NK-92 treated with Interleukin-12 subunit alpha and Interleukin-12 subunit beta, amount 100 ng/mL, for 24 hours (cell line): ENCODE data around the gene DBP.
A peak's percentile ranks its signal among the peaks of the same experiment; 100 is the strongest.
"Not testable (repeated sequence)": the region's sequence is repeated elsewhere in the genome, so short reads cannot be mapped to it uniquely, and the experiment has no call there.

Experiments used
- DNase-seq: peaks from one replicate; lab custom pipeline; 2025; lab: John Stamatoyannopoulos, UW

DBP gene

DNA sequence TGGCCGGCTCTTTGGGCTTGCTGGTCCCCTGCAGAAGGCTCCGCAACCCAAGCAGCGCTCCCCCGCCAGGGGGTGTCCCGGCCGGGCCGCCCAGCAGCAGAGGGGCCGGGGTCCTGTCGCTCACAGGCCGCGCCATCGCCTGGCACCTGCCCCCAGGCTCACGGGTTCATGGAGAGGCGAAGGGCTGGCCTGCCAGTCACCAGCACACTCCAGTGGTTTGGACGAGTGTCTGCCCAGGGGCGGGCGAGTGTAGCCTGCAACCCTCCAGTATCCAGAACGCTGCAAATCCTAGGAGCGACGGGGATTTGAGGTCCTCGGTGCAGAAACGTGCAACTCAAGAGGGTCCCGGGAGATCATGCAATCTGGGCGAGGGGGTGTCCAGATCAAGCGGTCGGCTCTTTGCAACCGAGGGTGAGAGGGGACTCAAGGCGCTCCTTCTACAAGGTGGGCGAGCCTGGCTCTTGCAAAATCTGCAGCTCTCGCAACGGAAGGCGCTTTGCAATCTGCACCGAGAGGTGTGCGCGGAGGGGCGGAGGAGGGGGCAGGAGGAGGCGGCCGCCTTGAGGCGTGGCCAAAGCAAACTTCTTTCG, at the start of gene DBP:
Gene DBP, minus strand, starts transcription at position 521 of the 590 bp plus-strand sequence. Its CDS starts 385 bp downstream, at position 136.
- DNase-seq: no peak

DNA sequence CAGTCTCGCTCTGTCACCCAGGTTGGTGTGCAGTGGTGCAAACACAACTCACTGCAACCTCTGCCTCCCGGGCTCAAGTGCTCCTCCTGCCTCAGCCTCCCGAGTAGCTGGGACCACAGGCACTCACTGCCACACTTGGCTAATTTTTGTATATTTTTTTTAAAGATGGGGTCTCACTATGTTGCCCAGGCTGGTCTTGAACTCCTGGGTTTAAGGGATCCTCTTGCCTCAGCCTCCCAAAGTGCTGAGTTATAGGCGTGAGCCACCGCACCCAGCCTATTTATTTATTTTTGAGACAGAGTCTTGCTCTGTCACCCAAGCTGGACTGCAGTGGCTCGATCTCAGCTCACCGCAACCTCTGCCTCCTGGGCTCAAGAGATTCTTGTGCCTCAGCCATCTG, 49.5 kb upstream of the DBP start:
- not testable (repeated sequence) for DNase-seq

- no peak for DNase-seq
Observed at GRCh38 chr19:48686088-48686487, 48.9 kb upstream of the DBP start.

DNA sequence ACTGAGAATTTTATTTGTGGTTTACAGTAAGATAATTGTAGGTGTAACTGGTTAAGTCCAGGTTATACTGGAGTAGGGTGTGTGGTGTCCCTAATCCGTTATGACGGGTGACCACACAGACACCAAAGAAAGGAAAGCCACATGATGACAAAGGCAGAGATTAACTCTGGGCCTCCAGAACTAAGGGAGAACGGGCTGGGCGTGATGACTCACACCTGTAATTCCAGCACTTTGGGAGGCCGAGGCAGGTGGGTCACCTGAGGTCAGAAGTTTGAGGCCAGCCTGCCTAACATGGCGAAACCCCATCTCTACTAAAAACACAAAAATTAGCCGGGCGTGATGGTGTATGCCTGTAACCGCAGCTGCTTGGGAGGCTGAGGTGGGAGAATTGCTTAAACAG, 48.4 kb upstream of the DBP start:
- DNase-seq: no peak

GRCh38 chr19:48683349-48683748, 46.2 kb upstream of the DBP start:
- no peak for DNase-seq

- DNase-seq: no peak
Observed at GRCh38 chr19:48681127-48681470, 43.9 kb upstream of the DBP start.

DNA sequence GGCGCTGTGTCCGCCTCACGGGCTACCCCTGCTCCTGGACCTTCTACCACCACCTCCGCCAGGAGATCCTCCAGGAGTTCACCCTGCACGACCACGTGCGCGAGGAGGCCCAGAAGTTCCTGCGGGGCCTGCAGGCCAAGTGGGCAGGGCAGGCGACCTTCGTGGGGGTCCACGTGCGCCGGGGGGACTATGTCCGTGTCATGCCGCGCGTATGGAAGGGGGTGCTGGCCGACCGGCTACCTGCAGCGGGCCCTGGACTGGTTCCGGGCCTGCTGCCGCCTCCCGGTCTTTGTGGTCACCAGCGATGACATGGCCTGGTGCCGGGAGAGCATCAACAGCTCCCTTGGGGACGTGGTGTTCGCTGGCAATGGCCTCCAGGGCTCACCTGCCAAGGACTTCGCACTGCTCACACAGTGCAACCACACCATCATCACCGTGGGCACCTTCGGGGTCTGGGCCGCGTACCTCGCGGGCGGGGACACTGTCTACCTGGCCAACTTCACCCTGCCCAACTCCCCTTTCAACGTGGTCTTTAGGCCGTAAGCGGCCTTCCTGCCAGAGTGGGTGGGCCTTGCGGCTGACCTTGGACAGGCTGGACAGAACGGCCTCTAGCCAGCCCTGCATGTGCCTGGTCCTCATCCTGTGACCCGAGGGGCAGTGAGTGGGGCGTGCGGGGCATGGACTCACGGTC, 43.4 kb upstream of the DBP start:
- DNase-seq: no peak

DNA sequence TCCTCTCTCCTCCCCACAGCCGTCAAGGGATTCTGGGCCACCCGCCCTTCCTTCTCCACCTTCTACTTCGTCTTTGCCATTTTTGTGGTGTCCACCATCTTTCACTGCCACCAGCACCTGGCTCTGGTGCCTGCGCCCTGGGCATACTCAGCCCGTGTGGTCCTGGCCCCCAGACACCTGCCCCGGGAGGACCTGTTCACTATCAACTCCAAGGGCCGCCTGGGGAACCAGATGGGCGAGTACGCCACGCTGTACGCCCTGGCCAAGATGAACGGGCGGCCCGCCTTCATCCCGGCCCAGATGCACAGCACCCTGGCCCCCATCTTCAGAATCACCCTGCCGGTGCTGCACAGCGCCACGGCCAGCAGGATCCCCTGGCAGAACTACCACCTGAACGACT, 42.8 kb upstream of the DBP start:
- DNase-seq: not testable (repeated sequence)

DNA sequence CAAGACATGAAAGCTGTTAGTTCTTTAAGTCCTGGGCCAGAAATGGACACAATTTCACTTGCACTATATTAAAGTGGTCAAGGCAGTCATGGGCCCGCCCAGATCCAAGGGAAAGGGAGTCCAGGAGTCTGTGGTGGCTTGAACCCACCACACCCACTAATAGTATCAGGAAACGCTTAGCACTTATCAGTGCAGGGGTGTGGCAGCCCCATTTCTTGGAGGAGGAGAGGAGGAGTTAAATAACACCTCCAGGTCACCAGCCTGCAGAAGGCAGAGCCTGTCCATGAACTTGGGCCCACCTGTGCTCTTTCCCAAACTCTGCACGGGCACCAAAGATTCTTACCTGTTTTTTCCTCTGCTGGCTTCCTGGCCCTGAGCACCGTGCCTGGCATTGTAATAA, 41.0 kb upstream of the DBP start:
- no peak for DNase-seq

GRCh38 chr19:48676887-48677286, 39.7 kb upstream of the DBP start:
- no peak for DNase-seq

DNA sequence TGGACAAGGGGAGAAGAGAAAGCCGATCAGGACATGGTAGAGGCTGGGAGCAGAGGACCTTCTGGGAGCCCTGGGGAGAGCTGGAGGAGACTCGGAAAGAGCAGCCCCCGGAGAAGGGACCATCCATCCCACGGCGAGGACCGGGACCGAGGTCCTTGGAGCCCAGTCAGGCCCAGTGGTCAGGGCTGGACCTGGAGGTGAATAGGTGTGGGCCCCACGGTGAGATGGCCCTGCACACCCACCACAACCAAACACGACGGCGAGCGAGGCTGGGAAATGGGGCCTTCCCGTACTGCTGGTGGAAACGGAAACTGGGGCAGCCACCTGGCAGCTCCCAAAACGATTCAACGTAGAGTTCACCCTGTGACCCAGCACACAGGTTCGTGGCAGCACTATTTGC, 39.3 kb upstream of the DBP start:
- no peak for DNase-seq

GRCh38 chr19:48674921-48675824, 38.0 kb upstream of the DBP start:
- DNase-seq: peak; percentile 39

DNA sequence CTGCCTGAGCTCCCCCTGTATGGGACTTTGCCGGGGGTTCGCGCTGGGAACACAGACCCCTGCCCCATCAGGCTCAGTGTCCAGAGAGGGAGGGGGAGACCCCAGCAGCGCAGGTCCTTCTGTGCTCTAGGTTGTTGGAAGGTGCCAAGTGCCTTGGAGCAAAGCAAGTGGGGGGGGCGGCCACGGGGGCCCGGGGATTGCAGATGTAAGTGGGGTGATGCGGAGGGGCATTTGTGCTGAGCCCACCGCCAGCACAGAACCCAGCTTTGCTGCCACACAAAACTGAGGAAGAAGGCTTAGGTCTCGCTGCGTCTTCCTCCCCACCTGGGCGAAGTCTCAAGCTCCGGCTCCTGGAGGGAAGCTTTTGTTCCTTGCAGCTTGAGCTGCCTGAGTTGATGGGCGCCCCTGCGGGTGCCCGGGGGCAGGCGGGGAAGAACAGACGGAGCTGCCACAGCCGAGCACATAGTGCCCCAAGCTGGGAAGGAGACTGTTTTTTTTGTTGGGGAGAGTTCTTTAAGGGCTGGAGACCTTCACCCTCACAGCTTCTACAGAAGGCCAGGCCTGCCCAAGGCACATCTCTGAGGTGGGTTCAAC, 37.1 kb upstream of the DBP start:
- no peak for DNase-seq

- no peak for DNase-seq
Observed at GRCh38 chr19:48673436-48674100, 36.4 kb upstream of the DBP start.

DNA sequence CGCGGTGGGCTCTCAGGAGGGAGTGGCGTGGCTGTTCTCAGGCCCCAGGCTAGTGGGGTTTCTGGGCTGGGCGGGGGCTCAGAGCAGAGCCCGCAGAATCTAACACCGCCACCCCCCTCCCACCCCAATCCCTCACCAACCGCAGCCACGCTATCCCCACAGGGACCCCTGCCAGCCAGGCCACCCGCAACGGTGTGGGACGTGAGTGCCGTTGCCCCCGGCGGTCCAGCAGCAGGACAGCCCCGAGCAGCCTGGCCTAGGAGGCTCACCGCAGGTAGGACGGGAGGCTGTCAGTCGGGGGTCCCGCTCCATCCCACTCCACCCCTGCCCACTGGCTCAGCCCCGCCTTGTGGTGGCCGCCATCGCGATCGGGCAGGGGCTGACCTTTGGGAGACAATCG, 35.8 kb upstream of the DBP start, which contains the start of gene NTN5:
Gene NTN5, minus strand, starts transcription at position 24 of the 400 bp plus-strand sequence. CDS start 2,031 bp downstream, outside the sequence.
- DNase-seq: no peak

DNA sequence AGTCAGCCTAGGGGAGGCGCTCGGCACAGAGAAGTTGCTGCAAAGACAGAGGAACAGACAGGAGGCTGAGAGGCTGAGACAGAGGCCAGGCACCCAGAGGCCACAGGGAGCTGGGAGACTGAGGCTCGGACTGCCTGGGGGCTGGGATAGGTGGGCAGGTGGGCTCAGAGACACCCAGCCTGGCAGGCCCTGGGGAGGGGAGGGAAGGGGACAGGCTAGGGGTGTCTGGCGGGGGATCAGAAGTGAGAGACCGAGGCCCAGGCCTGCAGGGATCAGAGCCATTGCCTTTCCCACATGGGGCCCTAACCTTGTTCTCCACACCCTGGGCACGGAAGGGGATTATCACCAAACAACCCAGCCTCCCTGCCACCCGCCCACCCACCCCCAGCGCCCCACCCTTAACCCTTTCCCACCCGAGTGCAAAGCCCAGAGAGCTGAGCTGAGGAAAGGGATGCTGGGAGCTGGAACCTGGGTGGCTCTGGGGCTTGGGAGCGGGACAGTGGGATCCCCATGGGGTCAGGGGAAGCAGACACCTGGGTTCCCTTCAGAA, 34.3 kb upstream of the DBP start:
- DNase-seq: no peak

DNA sequence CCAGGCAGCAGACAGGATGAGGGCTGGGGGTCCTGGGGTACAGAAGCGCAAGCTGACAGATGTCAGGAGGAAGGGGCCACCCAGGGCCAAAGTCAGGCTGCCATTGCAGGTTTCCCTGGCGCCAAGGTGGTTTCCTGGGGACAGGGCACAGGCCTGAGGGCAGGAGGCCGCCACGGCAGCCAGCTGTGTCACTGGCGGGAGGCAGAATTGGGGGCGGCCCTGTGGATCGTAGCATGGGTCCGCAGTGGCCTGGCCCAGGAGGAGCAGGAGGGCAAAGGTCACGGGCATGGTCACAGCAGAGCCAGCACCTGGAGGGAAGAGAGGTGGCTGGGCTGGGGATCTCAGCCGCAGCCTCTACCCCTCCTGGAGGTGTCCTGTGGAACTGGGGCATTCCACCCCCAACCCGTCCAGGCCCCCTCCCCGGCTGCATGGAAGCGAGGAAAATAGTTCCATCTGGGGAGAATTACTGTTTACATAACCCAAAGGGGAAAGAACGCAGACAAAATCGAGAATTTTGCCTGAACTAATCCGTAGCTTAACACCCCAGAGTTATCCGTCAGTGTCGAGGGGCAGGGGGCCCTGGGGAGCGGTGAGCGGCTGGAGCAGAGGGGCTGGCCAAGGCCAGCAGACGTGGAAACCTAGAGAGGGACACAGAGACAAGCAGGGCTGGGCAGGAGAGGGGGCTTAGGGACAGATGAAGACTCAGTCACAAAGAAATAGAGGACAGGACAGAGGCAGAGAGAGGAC, 33.7 kb upstream of the DBP start:
- no peak for DNase-seq

DNA sequence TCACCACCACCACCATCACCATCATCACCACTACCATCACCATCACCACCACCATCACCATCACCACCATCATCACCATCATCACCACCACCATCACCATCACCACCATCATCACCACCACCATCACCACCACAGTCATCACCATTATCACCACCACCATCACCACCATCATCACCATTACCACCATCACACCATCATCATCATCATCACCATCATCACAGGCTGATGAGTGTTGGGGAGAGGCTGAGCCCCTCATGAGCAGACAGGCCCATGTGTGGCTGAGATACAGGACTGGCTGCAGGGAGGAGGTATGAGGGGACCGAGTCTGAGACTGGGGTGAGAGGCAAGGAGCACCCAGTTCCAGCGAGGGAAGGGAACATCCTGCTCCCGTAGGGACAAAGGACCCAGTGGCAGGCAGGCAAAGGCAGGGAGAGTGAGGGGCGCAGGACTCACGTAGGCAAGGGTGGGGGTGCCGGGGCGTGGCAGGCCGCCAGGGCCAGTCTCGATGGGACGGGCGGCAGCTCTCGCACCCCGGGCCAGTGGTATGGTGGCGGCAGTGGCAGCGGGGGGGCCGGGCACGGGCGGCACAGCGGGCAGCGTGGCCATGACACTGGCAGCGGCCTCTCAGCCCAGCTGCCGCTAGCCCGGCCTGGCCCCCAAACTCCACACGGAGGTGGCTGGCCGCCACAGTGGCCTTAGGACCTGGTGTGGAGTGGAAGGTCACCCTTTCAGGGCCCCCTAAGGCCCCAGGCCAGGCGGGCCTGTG, 32.9 kb upstream of the DBP start:
- DNase-seq: no peak

DNA sequence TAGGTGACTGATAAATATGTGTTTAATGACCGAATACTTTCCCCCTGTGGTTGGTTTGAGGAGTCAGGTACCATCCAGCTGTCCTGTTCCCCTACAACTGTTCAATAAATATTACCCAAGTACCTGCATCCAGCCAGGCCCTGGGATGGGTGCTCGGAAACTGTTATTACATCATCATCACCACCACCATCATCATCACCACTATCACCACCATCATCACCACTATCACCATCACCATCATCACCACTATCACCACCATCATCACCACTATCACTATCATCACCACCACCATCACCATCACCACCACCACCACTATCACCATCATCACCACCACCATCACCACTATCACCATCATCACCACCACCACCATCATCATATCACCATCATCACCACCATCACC, 31.6 kb upstream of the DBP start:
- DNase-seq: no peak

GRCh38 chr19:48668332-48668731, 31.2 kb upstream of the DBP start:
- no peak for DNase-seq
